Right lobe of liver (tissue), 6 donors: ENCODE data around the gene MID1IP1. TPM values are rescaled to one million over a fixed set of nuclear protein-coding genes. Genes with fewer than 3 reads are reported as not detected.

Source experiments
- ATAC-seq, 4 donors: fragments of 200-7000 bp; cut with Tn5 transposase; one replicate each; pipeline ENCODE4 v1.9.1; 2020; ENCODE audit warnings: mild to moderate bottlenecking in 4 of 4, moderate library complexity in 4 of 4
- DNase-seq, 3 donors: peaks; one replicate each; pipeline ENCODE4 v3.0.0-alpha.2; 2020
- H3K27ac ChIP-seq, 3 donors: fragments of 200-600 bp; one replicate each; pipeline ENCODE4 v1.8.0; 2022
- H3K27me3 ChIP-seq, 2 donors: fragments of 200-600 bp; one replicate each; pipeline ENCODE4 v1.8.0; 2022
- H3K36me3 ChIP-seq, 4 donors: fragments of 200-600 bp; sonication (generic) in 1 of 4; one replicate each; pipeline versions ENCODE4 v1.5.1 to v1.8.0; 2017 to 2022; ENCODE audit warnings: control low read depth in 1 of 4
- H3K4me1 ChIP-seq, 4 donors: fragments of 200-600 bp; sonication (generic) in 1 of 4; one replicate each; pipeline versions ENCODE4 v1.5.1 to v1.8.0; 2017 to 2022; ENCODE audit warnings: control low read depth in 1 of 4
- H3K4me3 ChIP-seq, 3 donors: fragments of 200-600 bp; one replicate each; pipeline ENCODE4 v1.8.0; 2022
- H3K9me3 ChIP-seq, 4 donors: fragments of 200-600 bp; sonication (generic) in 1 of 4; one replicate each; pipeline versions ENCODE4 v1.5.1 to v1.8.0; 2017 to 2022; ENCODE audit warnings: control low read depth in 1 of 4
- POLR2A ChIP-seq: fragments of 450-650 bp; IDR thresholded peaks from one replicate; pipeline ENCODE4 v1.6.1; 2017; ENCODE audit warnings: antibody characterized with exemption, mild to moderate bottlenecking
- WGBS: methylation state at CpG from one replicate; pipeline ENCODE4 v1.1.6; 2018; ENCODE audit warnings: low coverage, low lambda C conversion rate; ENCODE audit not compliant: insufficient coverage; ENCODE audit errors: missing lambda C conversion rate; 5-methylcytosine and 5-hydroxymethylcytosine counted together
- intact Hi-C, 2 donors: fragments of 100-400 bp; cut with DNase I; formaldehyde crosslinking; loops; one replicate each; pipeline versions ENCODE4 v1.11.2 to v1.14.1; 2022
- total RNA-seq, 6 experiments: library from RNA; depleted of rRNA in 2 of 6; stranded (reverse); fragments of >200 nt in 2 of 6; fragmentation: NEBNext Ultra II Directional in 3 of 6; extraction: Animal tissue kit (Norgen Biotek cat#: 25700) in 3 of 6; gene quantifications; one replicate each; pipeline versions ENCODE4 v1.1.0 to v1.2.4, GENCODE V29; 2016 to 2023
- TF ChIP-seq, protein P1 (sequence below), 4 donors: fragments of 200-600 bp in 3 of 4; fragments of 450-650 bp in 1 of 4; IDR thresholded peaks; one replicate each; pipeline versions ENCODE4 v1.5.1 to v1.8.0; 2016 to 2022; ENCODE audit warnings: antibody characterized with exemption in 4 of 4, mild to moderate bottlenecking in 2 of 4
- donor health status: DM: no; HTN: yes; CAD: no.
- donor health status: DM: no; HTN: no; CAD: no.
- donor health status: DM: no; HTN: no; CAD: no.
- donor health status: DM: no; HTN: yes; CAD: no.
- donor health status: DM: no; HTN: yes; CAD: no.

The MID1IP1 gene
- total RNA-seq, 6 experiments from 2014 or later, result 18.4 to 59.8 (median 41.2) TPM

DNA sequence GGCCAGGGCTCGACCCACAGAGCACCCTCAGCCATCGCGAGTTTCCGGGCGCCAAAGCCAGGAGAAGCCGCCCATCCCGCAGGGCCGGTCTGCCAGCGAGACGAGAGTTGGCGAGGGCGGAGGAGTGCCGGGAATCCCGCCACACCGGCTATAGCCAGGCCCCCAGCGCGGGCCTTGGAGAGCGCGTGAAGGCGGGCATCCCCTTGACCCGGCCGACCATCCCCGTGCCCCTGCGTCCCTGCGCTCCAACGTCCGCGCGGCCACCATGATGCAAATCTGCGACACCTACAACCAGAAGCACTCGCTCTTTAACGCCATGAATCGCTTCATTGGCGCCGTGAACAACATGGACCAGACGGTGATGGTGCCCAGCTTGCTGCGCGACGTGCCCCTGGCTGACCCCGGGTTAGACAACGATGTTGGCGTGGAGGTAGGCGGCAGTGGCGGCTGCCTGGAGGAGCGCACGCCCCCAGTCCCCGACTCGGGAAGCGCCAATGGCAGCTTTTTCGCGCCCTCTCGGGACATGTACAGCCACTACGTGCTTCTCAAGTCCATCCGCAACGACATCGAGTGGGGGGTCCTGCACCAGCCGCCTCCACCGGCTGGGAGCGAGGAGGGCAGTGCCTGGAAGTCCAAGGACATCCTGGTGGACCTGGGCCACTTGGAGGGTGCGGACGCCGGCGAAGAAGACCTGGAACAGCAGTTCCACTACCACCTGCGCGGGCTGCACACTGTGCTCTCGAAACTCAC is 3.6 kb downstream of the MID1IP1 start:
- WGBS, result no CpG with 5 or more reads among the region's 66 CpGs
- Histone ChIP-seq H3K4me3 (peak overlapping the region; percentile 59 to 69 (median 60)), H3K36me3 (no peaks in the 10 kb centered on the region), H3K27me3 (no peaks in the 10 kb centered on the region), H3K27ac (peak overlapping the region; percentile 70 to 83 (median 82)), H3K9me3 (no peaks in the 10 kb centered on the region), H3K4me1 (no peaks in the 10 kb centered on the region)
- TF ChIP-seq POLR2A, result no peak
- TF ChIP-seq, protein P1, sequence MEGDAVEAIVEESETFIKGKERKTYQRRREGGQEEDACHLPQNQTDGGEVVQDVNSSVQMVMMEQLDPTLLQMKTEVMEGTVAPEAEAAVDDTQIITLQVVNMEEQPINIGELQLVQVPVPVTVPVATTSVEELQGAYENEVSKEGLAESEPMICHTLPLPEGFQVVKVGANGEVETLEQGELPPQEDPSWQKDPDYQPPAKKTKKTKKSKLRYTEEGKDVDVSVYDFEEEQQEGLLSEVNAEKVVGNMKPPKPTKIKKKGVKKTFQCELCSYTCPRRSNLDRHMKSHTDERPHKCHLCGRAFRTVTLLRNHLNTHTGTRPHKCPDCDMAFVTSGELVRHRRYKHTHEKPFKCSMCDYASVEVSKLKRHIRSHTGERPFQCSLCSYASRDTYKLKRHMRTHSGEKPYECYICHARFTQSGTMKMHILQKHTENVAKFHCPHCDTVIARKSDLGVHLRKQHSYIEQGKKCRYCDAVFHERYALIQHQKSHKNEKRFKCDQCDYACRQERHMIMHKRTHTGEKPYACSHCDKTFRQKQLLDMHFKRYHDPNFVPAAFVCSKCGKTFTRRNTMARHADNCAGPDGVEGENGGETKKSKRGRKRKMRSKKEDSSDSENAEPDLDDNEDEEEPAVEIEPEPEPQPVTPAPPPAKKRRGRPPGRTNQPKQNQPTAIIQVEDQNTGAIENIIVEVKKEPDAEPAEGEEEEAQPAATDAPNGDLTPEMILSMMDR (IDR thresholded peaks at IDR 0.05), result no peak
- DNase-seq (peak; percentile 34 to 64 (median 58)), ATAC-seq (peak in 2 of 4 donors; percentile 0)
- intact Hi-C loops, result no loop called here

- peak overlapping the region; percentile 70 to 83 (median 82) for H3K27ac ChIP-seq
- intact Hi-C loops, result no loop called here
- DNase-seq (peak; percentile 75 to 82 (median 80)), ATAC-seq (peak; percentile 40 to 49 (median 41))
- H3K4me1 ChIP-seq, result no peaks in the 10 kb centered on the region
- no peaks in the 10 kb centered on the region for H3K27me3 ChIP-seq
- TF ChIP-seq, protein P1 (IDR thresholded peaks at IDR 0.05), result peak in 1 of 4 donors; percentile 12
- no peak for TF ChIP-seq POLR2A
- 24% methylated on average over 19 of the region's 41 CpGs for whole genome bisulfite sequencing
- H3K9me3 ChIP-seq, result no peaks in the 10 kb centered on the region
- H3K4me3 ChIP-seq, result peak overlapping the region; percentile 59 to 69 (median 60)
- no peaks in the 10 kb centered on the region for H3K36me3 ChIP-seq
These were observed 4.5 kb downstream of the MID1IP1 start for GRCh38 chrX:38805432-38806389.

GRCh38 chrX:38806875-38807621 is 5.8 kb downstream of the MID1IP1 start:
- DNase-seq, result peak in 1 of 3 donors; percentile 37
- no peak for ATAC-seq
- intact Hi-C loops, result no loop called here
- H3K36me3 ChIP-seq, result no peaks in the 10 kb centered on the region
- H3K4me3 ChIP-seq, result peak overlapping the region in 2 of 3 donors; percentile 60 to 69
- no peaks in the 10 kb centered on the region for H3K4me1 ChIP-seq
- no peaks in the 10 kb centered on the region for H3K9me3 ChIP-seq
- H3K27me3 ChIP-seq, result no peaks in the 10 kb centered on the region
- no peak for TF ChIP-seq POLR2A
- TF ChIP-seq, protein P1 (IDR thresholded peaks at IDR 0.05), result no peak
- peak overlapping the region in 2 of 3 donors; percentile 82 to 83 for H3K27ac ChIP-seq
- 25% methylated on average over 7 of the region's 7 CpGs for WGBS

DNA sequence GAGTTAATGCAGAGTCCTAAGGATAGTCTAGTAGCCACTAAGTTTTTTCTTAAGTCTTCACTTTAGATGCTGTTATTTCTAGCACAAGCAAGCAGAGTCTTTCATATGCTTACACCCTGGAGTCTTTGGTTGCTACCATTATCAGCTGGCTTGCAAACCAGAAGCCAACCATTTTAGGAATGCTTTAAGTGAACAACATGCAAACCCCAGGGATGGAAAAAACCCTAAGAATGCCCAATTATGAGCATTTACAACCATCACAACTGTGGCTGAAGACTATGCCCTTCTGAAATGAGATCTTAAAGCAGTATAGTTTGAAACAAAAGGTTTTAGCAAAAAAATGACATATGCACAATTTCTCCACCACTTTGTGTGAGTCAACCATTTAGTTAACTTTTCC is 6.6 kb downstream of the MID1IP1 start:
- H3K4me1 ChIP-seq, result no peaks in the 10 kb centered on the region
- no peaks in the 10 kb centered on the region for H3K9me3 ChIP-seq
- ATAC-seq, result no peak
- H3K27ac ChIP-seq, result no peak overlapping the region
- no peak for TF ChIP-seq POLR2A
- TF ChIP-seq, protein P1 (IDR thresholded peaks at IDR 0.05), result no peak
- intact Hi-C loops, result no loop called here
- no peak overlapping the region for H3K4me3 ChIP-seq
- H3K36me3 ChIP-seq, result no peaks in the 10 kb centered on the region
- H3K27me3 ChIP-seq, result no peaks in the 10 kb centered on the region
- DNase-seq, result no peak
